Smooth muscle cell (in vitro differentiated cells): ENCODE data around the gene FAM120A. TPM values are rescaled to one million over a fixed set of nuclear protein-coding genes. Genes with fewer than 3 reads are reported as not detected.

ENCODE experiments used
- DNase-seq: peaks from one replicate; lab custom pipeline; 2025; ENCODE audit not compliant: unreplicated experiment; lab: John Stamatoyannopoulos, UW
- H2AFZ ChIP-seq: fragments of 200-600 bp; sonication (generic); 2 replicates; pipeline ENCODE4 v1.6.0; 2016; ENCODE audit warnings: antibody characterized with exemption, low read depth, mild to moderate bottlenecking
- H3F3A ChIP-seq: fragments of 200-600 bp; sonication (generic); 2 replicates; pipeline ENCODE4 v1.6.0; 2017; ENCODE audit warnings: antibody characterized with exemption, low read depth
- H3K27ac ChIP-seq: fragments of 200-600 bp; sonication (generic); 2 replicates; pipeline ENCODE4 v1.5.1; 2016; ENCODE audit warnings: low read depth, mild to moderate bottlenecking
- H3K27me3 ChIP-seq: fragments of 200-600 bp; sonication (generic); 2 replicates; pipeline ENCODE4 v1.6.1; 2016; ENCODE audit warnings: low read depth, mild to moderate bottlenecking
- H3K36me3 ChIP-seq: fragments of 200-600 bp; sonication (generic); 2 replicates; pipeline ENCODE4 v1.5.1; 2016; ENCODE audit warnings: low read depth
- H3K4me1 ChIP-seq: fragments of 200-600 bp; sonication (generic); 2 replicates; pipeline ENCODE4 v1.5.1; 2016; ENCODE audit warnings: low read depth
- H3K4me2 ChIP-seq: fragments of 200-600 bp; sonication (generic); 2 replicates; pipeline ENCODE4 v1.6.0; 2016; ENCODE audit warnings: mild to moderate bottlenecking
- H3K4me3 ChIP-seq: fragments of 200-600 bp; sonication (generic); 2 replicates; pipeline ENCODE4 v1.5.1; 2016; ENCODE audit warnings: mild to moderate bottlenecking
- H3K79me2 ChIP-seq: fragments of 200-600 bp; sonication (generic); 2 replicates; pipeline ENCODE4 v1.6.0; 2016; ENCODE audit warnings: low read depth, mild to moderate bottlenecking
- H3K9ac ChIP-seq: fragments of 200-600 bp; sonication (generic); 2 replicates; pipeline ENCODE4 v1.6.0; 2016; ENCODE audit warnings: low read depth
- H3K9me3 ChIP-seq: fragments of 200-600 bp; sonication (generic); replicated peaks from 2 replicates; pipeline ENCODE4 v1.5.1; 2016; ENCODE audit warnings: low read depth
- H4K20me1 ChIP-seq: fragments of 200-600 bp; sonication (generic); 2 replicates; pipeline ENCODE4 v1.6.0; 2016; ENCODE audit warnings: low read depth
- CTCF ChIP-seq: fragments of 200-600 bp; sonication (generic); IDR thresholded peaks from 2 replicates; pipeline ENCODE4 v1.5.1; 2017; ENCODE audit warnings: borderline replicate concordance, mild to moderate bottlenecking, antibody characterized with exemption; ENCODE audit not compliant: insufficient read depth, poor library complexity, severe bottlenecking
- WGBS: methylation state at CpG from one replicate; pipeline ENCODE4 v1.1.7; 2016; ENCODE audit warnings: low lambda C conversion rate; 5-methylcytosine and 5-hydroxymethylcytosine counted together
- polyA plus RNA-seq: library from polyadenylated mRNA; unstranded; fragments of >200 nt; fragmentation: Nextera tagmentation; extraction: Ambion mirVana; gene quantifications from 2 replicates; pipeline ENCODE4 v1.2.1, GENCODE V29; 2016
- total RNA-seq: library from RNA; depleted of rRNA; stranded (reverse); fragments of >200 nt; gene quantifications from 2 replicates; pipeline ENCODE4 v1.2.3, GENCODE V29; 2014

Gene FAM120A
- total and polyA plus RNA-seq, 2 experiments from 2014 or later = 14.4 to 47.2 TPM

GRCh38 chr9:93558503-93558902 is 107.0 kb downstream of the FAM120A start:
- no peak for TF ChIP-seq CTCF
- Histone ChIP-seq H3K4me2 (no peak overlapping the region), H3K4me3 (no peak overlapping the region), H3K79me2 (no peaks in the 10 kb centered on the region), H3K36me3 (peaks cover 14% of the 10 kb centered on the region), H3K9ac (no peak overlapping the region), H3K27me3 (no peaks in the 10 kb centered on the region), H4K20me1 (no peaks in the 10 kb centered on the region), H3K4me1 (no peaks in the 10 kb centered on the region), H2AFZ (no peak overlapping the region), H3F3A (peaks cover 5% of the 10 kb centered on the region), H3K9me3 (no peaks in the 10 kb centered on the region), H3K27ac (no peak overlapping the region)
- no peak for DNase-seq
- 98% methylated on average over 14 of the region's 14 CpGs for WGBS

- no peaks in the 10 kb centered on the region for H3K79me2 ChIP-seq
- no peaks in the 10 kb centered on the region for H3K9me3 ChIP-seq
- H4K20me1 ChIP-seq = no peaks in the 10 kb centered on the region
- H3K4me2 ChIP-seq = no peak overlapping the region
- no peak overlapping the region for H2AFZ ChIP-seq
- H3F3A ChIP-seq = peaks cover 16% of the 10 kb centered on the region
- no peak for TF ChIP-seq CTCF
- peaks cover 15% of the 10 kb centered on the region for H3K36me3 ChIP-seq
- H3K4me3 ChIP-seq = no peak overlapping the region
- 96% methylated on average over 5 of the region's 5 CpGs for WGBS
- no peak for DNase-seq
- no peak overlapping the region for H3K9ac ChIP-seq
- H3K27me3 ChIP-seq = no peaks in the 10 kb centered on the region
- no peak overlapping the region for H3K27ac ChIP-seq
- H3K4me1 ChIP-seq = peaks cover 1% of the 10 kb centered on the region
Observed at GRCh38 chr9:93560991-93561390, 109.5 kb downstream of the FAM120A start.

DNA sequence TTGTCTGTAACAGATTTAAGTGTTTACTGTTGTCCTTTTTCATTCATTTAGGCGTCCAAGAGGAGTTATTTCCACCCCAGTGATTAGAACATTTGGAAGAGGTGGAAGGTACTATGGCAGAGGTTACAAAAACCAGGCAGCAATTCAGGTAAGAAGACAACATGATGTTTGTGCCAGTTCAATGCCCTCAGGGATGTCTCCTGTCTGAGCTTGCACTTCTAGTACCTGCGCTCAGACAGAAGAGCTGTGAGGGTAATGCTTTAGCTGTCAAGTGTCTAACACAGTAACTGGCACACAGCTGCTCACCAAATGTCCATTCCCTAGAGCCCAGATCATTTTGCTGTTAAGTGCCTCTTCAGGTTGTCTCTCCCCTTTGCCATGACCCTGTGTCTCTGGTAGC is 110.7 kb downstream of the FAM120A start:
- no peaks in the 10 kb centered on the region for H3K27me3 ChIP-seq
- peaks cover 8% of the 10 kb centered on the region for H3K4me1 ChIP-seq
- no peak for DNase-seq
- WGBS = 92% methylated on average over 2 of the region's 2 CpGs
- no peak overlapping the region for H3K27ac ChIP-seq
- H4K20me1 ChIP-seq = no peaks in the 10 kb centered on the region
- TF ChIP-seq CTCF = no peak
- no peaks in the 10 kb centered on the region for H3K79me2 ChIP-seq
- H3K4me2 ChIP-seq = no peak overlapping the region
- peaks cover 15% of the 10 kb centered on the region for H3K36me3 ChIP-seq
- no peak overlapping the region for H2AFZ ChIP-seq
- no peak overlapping the region for H3K4me3 ChIP-seq
- no peak overlapping the region for H3K9ac ChIP-seq
- H3F3A ChIP-seq = peaks cover 18% of the 10 kb centered on the region
- no peaks in the 10 kb centered on the region for H3K9me3 ChIP-seq

DNA sequence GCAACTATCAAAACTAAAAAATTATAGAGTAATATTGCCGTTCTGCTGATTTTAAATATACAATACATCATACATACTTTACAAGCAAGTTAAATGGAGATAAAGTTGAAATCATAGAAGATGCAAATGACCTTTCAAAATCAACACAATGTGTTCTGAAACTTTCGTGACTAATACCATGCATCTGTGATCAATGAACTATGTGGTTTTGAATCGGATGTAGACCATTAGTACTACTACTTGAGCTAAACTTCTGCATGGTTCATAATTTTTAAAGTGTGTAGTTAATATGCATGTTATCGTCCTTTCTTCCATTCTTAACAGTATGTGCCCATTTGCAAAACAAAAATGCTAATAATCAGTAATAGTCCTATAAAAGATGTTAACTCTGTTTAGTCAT is 113.6 kb downstream of the FAM120A start:
- Histone ChIP-seq H4K20me1 (no peaks in the 10 kb centered on the region), H3K79me2 (no peaks in the 10 kb centered on the region), H3K9me3 (no peaks in the 10 kb centered on the region), H3K4me3 (no peak overlapping the region), H3K4me2 (no peak overlapping the region), H2AFZ (no peak overlapping the region), H3K27me3 (no peaks in the 10 kb centered on the region), H3F3A (peaks cover 22% of the 10 kb centered on the region), H3K27ac (no peak overlapping the region), H3K36me3 (peaks cover 15% of the 10 kb centered on the region), H3K9ac (no peak overlapping the region), H3K4me1 (peaks cover 11% of the 10 kb centered on the region)
- WGBS = 96% methylated on average over 4 of the region's 4 CpGs
- no peak for TF ChIP-seq CTCF
- no peak for DNase-seq
